NCI-H1694 (cell line): Measurements from ENCODE around the gene SLC34A1.
A peak's percentile ranks its signal among the peaks of the same experiment; 100 is the strongest.
"Not testable (repeated sequence)": the region's sequence is repeated elsewhere in the genome, so short reads cannot be mapped to it uniquely, and the experiment has no call there.

Experiments
- DNase-seq: peaks from one replicate; lab custom pipeline; 2025; lab: John Stamatoyannopoulos, UW

Gene SLC34A1

GRCh38 chr5:177368869-177369644 lies 15.2 kb upstream of the SLC34A1 start:
- no peak for DNase-seq

DNA sequence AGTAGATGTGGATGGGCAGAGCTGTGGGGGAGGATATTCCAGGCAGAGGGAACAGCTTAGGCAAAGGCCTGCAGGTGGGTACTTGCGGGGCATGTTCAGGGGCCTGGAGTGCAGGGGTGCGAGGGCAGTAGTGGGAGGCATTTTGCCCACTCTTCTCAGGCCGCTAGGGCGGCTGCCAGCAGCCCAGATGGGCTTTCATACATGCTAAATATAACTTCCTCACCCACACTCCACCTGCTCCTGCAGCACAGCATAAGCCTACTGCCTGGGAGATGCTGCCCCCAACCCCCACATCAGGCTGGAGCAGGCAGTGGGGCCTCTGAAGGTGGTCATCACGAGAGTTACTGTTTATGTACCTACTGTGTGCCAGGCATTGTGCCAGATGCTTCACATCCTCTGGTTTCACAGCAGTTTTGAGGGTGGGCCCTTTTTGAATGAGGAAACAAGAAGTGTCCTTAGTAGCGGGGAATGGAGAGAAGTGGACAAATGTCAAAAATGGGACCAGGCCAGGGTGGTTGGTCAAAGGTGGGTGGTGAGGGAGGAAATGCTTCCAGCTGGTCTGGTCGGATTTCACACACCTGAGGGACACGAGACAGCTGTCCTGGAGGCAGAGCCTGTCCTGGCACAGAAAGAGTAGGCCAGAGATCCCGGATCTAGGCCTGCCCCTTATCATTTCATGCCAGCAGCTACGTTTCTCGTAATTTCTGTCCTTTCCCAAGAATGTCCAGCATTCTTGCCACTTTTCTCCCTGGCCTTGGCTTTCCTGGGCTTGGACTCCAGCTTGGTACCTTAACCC lies 14.4 kb upstream of the SLC34A1 start:
- DNase-seq, result peak; percentile 34

DNA sequence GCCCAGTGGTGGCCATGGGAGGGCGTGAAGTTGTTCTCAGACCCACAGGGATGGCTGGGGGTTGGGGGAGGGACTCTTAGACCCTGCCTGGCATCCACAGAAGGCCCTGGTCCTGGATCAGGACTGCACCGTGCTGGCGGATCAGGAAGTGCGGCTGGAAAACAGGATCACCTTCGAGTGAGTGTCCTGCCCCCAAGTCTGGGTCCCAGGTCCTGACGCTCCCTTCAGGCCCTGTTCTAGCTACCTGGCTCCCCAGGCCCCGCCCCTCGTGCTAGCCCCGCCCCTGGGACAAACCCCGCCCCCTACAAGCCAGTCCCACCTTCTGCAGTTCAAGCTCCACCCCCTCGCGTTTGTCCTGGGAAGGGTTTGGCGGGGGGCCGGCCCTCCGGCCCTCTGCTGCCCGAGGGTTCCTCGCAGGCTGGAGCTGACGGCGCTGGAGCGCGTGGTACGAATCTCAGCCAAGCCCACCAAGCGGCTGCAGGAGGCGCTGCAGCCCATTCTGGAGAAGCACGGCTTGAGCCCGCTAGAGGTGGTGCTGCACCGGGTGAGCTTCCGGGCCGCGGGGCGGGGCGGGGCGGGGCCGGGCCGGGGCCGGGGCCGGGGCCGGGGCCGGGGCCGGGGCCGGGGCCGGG lies 13.6 kb upstream of the SLC34A1 start:
- no peak for DNase-seq

- DNase-seq, result no peak
These were observed 12.9 kb upstream of the SLC34A1 start for GRCh38 chr5:177371120-177372033.

DNA sequence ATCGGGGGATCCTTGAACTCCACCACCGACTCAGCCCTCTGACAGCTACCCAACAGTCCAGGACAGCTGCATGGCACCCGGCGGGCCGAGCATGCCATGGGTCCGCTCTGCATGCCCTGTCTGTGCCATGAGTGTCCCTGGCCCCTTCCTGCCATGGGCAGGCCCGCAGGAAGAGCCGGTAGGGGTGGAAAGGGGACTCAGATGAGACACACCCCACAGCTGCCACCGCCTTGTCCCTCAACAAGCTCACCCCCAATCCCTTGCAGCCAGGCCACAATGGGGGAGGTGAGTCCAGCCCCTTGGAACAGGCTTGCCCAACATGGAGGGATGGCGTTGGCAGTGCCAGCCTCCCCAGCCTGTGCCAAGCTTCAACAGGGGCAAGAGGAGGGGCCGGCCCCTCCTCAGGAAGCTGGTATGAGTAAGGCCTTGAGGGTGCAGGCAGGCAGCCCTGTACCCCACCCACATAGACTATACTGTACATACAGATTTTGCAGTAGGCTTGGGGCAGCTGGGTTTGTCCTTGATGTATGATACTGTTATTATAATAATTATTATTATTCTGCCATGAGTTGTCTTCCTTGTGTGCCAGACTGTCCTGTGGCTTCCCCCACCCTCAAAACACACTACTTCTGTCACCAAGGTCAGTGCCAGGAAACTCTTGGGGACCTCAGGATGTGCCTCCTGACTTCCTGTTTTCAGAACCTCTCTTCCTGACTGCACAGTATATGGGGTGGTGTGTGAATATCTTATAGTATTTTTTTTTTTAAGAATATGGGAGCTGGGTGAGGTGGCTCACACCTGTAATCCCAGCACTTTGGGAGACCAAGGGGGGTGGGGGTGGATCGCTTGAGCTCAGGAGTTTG lies 12.0 kb upstream of the SLC34A1 start:
- no peak for DNase-seq

GRCh38 chr5:177372910-177373309 lies 11.3 kb upstream of the SLC34A1 start:
- DNase-seq, result no peak

- DNase-seq, result no peak
These were observed 10.4 kb upstream of the SLC34A1 start for GRCh38 chr5:177373806-177374205.

- no peak for DNase-seq
These were observed 10.0 kb upstream of the SLC34A1 start for GRCh38 chr5:177374211-177374610.

DNA sequence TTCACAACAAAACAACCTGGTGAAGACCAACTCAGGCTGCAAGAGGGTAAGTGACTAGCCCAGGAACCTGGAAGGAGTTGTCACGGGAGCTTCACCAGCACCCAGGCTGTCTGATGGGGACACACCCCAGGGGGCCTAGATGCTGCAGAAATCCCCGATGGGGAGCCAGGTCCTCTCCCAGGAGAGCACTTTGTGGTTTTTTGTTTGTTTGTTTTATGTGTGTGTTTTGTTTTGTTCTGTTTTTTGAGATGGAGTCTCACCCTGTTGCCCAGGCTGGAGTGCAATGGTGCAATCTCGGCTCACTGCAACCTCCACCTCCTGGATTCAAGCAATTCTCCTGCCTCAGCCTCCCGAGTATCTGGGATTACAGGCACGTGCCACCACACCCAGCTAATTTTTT lies 8.7 kb upstream of the SLC34A1 start:
- DNase-seq, result not testable (repeated sequence)

DNA sequence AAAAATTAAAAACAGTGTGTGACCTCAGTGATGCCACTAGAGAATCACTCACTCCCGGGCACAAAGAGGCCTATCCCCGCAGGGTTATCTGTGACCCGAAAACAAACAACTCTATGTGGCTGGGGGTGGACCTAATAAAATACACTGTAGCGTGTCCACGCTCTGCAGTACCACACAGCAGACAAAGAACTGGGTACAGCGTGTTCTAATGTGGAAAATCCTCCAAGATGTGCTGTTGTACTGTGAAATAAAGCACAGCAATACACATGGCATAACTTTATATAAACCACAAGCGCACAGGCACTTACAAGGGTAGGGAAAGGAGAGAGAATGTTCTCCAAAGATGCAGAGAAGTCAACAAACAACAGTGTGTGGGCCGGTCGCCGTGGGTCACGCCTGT lies 8.1 kb upstream of the SLC34A1 start:
- no peak for DNase-seq

DNA sequence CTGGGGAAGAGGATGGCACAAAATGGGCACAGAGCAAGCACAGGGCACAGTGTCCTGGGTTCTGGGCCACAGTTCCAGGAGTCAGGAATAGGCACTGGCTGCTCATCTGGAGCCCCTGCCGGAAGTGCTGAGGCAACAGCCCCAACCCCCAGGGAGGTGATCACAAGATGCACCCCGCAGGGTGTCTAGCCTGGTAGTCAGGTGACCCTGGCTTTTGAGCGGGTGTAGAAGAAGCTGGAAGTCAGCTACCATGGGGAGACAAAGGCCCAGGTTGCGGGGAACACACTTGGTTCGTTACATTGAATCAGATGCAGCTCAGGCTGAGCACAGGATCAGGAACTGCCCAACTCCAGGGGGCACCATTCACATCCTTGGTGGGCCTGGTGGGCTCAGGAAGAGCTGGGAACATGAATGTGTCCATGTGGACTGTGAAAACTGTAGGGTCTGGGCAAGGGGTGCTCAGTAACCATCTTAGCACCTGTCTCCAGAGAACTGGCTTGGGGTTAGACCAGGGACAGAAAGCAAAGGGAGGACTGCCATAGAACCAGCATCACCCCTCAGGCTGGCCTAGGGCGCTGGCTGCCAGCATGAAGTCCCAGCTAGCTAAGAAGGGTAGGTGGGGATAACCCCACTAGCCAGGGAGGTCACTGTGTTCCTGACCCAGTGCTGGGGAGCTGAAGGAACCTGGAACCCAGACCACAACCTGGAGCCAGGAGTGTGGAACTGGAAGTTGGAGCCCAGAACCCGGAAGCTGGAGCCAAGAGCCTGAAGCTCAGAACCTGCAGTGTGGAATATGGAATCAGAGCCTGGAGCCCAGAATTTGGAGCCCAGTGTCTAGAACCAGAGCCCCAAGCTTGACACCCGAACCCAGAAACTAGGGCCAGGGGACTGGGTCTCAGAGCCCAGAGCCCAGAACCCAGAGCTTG lies 6.1 kb upstream of the SLC34A1 start:
- DNase-seq, result no peak

GRCh38 chr5:177378884-177379883 lies 5.0 kb upstream of the SLC34A1 start:
- DNase-seq, result no peak

- DNase-seq, result no peak
These were observed 3.5 kb upstream of the SLC34A1 start for GRCh38 chr5:177380805-177381126.

DNA sequence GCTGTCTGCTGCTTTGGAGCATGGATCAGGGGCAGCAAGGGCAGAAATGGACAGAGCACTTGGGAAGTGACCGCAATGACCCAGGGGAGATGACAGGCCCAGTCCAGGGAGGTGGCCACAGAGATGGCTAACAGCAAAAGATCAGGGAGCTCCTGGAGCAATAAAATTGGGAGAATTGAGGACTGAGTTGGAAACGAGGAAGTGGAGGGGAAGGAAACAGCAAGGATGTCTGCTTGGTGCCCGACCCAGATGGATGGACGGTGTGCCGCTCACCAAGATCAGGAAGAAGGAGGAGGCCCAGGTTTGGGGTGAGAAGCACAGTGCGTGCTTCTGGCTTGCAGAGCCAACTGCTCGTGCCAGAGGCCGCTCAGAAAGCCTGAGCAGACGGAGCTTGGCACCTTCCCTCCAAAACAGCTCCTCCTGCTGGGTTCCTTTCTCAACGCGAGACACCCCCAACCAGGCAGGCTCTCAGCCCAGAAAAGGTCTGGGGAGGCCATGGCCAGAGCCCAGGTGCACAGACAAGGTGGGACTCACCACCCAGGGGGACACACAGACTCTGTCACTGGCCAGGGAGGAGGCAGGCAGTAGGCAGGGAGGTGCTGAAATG lies 1.7 kb upstream of the SLC34A1 start:
- DNase-seq, result peak; percentile 13

- DNase-seq, result no peak
These were observed 1.1 kb upstream of the SLC34A1 start for GRCh38 chr5:177383181-177383580.

DNA sequence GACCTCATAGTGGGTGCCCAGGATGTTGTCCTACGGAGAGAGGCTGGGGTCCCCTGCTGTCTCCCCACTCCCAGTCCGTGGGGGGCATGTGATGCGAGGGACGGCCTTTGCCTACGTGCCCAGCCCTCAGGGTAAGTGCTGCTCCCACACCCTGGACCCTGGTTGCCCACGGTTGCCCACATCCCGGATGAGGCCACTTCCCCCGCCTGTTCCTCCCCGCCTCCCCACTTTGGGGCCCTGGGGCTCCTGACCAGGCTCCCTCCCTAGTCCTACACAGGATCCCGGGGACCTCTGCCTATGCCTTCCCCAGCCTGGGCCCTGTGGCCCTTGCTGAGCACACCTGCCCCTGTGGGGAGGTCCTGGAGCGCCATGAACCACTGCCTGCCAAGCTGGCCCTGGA lies 1.5 kb downstream of the SLC34A1 start:
- DNase-seq, result no peak

DNA sequence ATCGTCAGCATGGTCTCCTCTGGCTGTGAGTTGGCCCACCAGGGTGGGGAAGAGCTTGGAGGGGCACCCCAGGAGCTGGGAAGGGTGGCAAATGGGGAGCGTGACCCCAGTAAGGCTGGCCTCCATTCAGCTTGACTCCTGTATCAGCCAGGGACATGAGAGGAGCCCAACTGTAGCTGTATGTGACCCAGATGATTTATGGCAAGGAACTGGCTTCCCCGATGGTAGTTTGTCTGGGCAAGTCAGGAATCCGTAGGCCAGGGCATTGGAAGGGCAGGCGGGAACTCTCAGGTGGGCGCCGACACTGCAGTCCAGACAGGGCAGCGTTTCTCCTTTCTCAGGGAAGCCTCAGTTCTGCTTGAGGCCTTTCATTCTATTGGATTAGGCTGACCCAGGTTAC lies 2.3 kb downstream of the SLC34A1 start:
- DNase-seq, result no peak

GRCh38 chr5:177387405-177387804 lies 3.2 kb downstream of the SLC34A1 start:
- no peak for DNase-seq
